Measurements from ENCODE around the gene RHO.

The RHO gene

GRCh38 chr3:129556890-129557547 is 28.6 kb downstream of the RHO start:
- Mint-ChIP-seq H3K36me3 (no peaks in the 10 kb centered on the region), H3K4me3 (no peak overlapping the region), H3K9me3 (no peaks in the 10 kb centered on the region), H3K4me1 (peaks cover 7% of the 10 kb centered on the region), H3K27me3 (no peaks in the 10 kb centered on the region), H3K27ac (no peak overlapping the region)

GRCh38 chr3:129557548-129557894 is 29.1 kb downstream of the RHO start:
- Mint-ChIP-seq H3K36me3 (no peaks in the 10 kb centered on the region), H3K9me3 (no peaks in the 10 kb centered on the region), H3K27ac (no peak overlapping the region), H3K4me3 (no peak overlapping the region), H3K27me3 (no peaks in the 10 kb centered on the region), H3K4me1 (peaks cover 7% of the 10 kb centered on the region)

GRCh38 chr3:129558081-129558771 is 29.8 kb downstream of the RHO start:
- H3K27ac Mint-ChIP-seq, result no peak overlapping the region
- H3K4me3 Mint-ChIP-seq, result no peak overlapping the region
- no peaks in the 10 kb centered on the region for H3K9me3 Mint-ChIP-seq
- H3K4me1 Mint-ChIP-seq, result peaks cover 7% of the 10 kb centered on the region
- H3K27me3 Mint-ChIP-seq, result no peaks in the 10 kb centered on the region
- no peaks in the 10 kb centered on the region for H3K36me3 Mint-ChIP-seq

GRCh38 chr3:129558772-129559564 is 30.5 kb downstream of the RHO start:
- H3K36me3 Mint-ChIP-seq, result no peaks in the 10 kb centered on the region
- no peaks in the 10 kb centered on the region for H3K27me3 Mint-ChIP-seq
- no peak overlapping the region for H3K27ac Mint-ChIP-seq
- H3K4me3 Mint-ChIP-seq, result no peak overlapping the region
- H3K4me1 Mint-ChIP-seq, result peaks cover 3% of the 10 kb centered on the region
- H3K9me3 Mint-ChIP-seq, result no peaks in the 10 kb centered on the region

GRCh38 chr3:129559565-129560079 is 31.2 kb downstream of the RHO start:
- no peaks in the 10 kb centered on the region for H3K36me3 Mint-ChIP-seq
- no peak overlapping the region for H3K4me3 Mint-ChIP-seq
- H3K4me1 Mint-ChIP-seq, result no peaks in the 10 kb centered on the region
- H3K27me3 Mint-ChIP-seq, result no peaks in the 10 kb centered on the region
- no peak overlapping the region for H3K27ac Mint-ChIP-seq
- H3K9me3 Mint-ChIP-seq, result no peaks in the 10 kb centered on the region

- H3K27me3 Mint-ChIP-seq, result no peaks in the 10 kb centered on the region
- H3K4me3 Mint-ChIP-seq, result no peak overlapping the region
- no peaks in the 10 kb centered on the region for H3K9me3 Mint-ChIP-seq
- no peaks in the 10 kb centered on the region for H3K4me1 Mint-ChIP-seq
- H3K36me3 Mint-ChIP-seq, result no peaks in the 10 kb centered on the region
- H3K27ac Mint-ChIP-seq, result no peak overlapping the region
These were observed 31.9 kb downstream of the RHO start for GRCh38 chr3:129560269-129560787.

- Mint-ChIP-seq H3K27me3 (no peaks in the 10 kb centered on the region), H3K4me3 (no peak overlapping the region), H3K27ac (no peak overlapping the region), H3K9me3 (no peaks in the 10 kb centered on the region), H3K36me3 (no peaks in the 10 kb centered on the region), H3K4me1 (no peaks in the 10 kb centered on the region)
These were observed 32.6 kb downstream of the RHO start for GRCh38 chr3:129560911-129561594.

GRCh38 chr3:129561619-129562248 is 33.3 kb downstream of the RHO start:
- H3K27me3 Mint-ChIP-seq, result no peaks in the 10 kb centered on the region
- no peaks in the 10 kb centered on the region for H3K36me3 Mint-ChIP-seq

GRCh38 chr3:129562803-129563202 is 34.4 kb downstream of the RHO start:
- Mint-ChIP-seq H3K4me3 (no peak overlapping the region), H3K36me3 (no peaks in the 10 kb centered on the region)

More at GRCh38 chr3:129561619-129562248, 33.3 kb downstream of the RHO start:
- Mint-ChIP-seq H3K4me1 (no peaks in the 10 kb centered on the region), H3K9me3 (no peaks in the 10 kb centered on the region), H3K4me3 (no peak overlapping the region), H3K27ac (no peak overlapping the region)

GRCh38 chr3:129563332-129563731 is 34.9 kb downstream of the RHO start:
- Mint-ChIP-seq H3K27me3 (no peaks in the 10 kb centered on the region), H3K9me3 (no peaks in the 10 kb centered on the region), H3K27ac (no peak overlapping the region), H3K4me3 (no peak overlapping the region), H3K4me1 (no peaks in the 10 kb centered on the region), H3K36me3 (no peaks in the 10 kb centered on the region)

More at GRCh38 chr3:129562803-129563202, 34.4 kb downstream of the RHO start:
- no peaks in the 10 kb centered on the region for H3K27me3 Mint-ChIP-seq
- H3K27ac Mint-ChIP-seq, result no peak overlapping the region
- no peaks in the 10 kb centered on the region for H3K9me3 Mint-ChIP-seq
- no peaks in the 10 kb centered on the region for H3K4me1 Mint-ChIP-seq

- Mint-ChIP-seq H3K27me3 (no peaks in the 10 kb centered on the region), H3K36me3 (no peaks in the 10 kb centered on the region), H3K4me1 (no peaks in the 10 kb centered on the region), H3K27ac (no peak overlapping the region), H3K9me3 (no peaks in the 10 kb centered on the region), H3K4me3 (no peak overlapping the region)
These were observed 35.6 kb downstream of the RHO start for GRCh38 chr3:129563850-129564535.

GRCh38 chr3:129564981-129565644 is 36.7 kb downstream of the RHO start:
- H3K4me3 Mint-ChIP-seq, result no peak overlapping the region
- H3K27me3 Mint-ChIP-seq, result no peaks in the 10 kb centered on the region
- H3K36me3 Mint-ChIP-seq, result no peaks in the 10 kb centered on the region
- no peaks in the 10 kb centered on the region for H3K9me3 Mint-ChIP-seq
- no peaks in the 10 kb centered on the region for H3K4me1 Mint-ChIP-seq
- no peak overlapping the region for H3K27ac Mint-ChIP-seq

GRCh38 chr3:129565902-129566301 is 37.5 kb downstream of the RHO start:
- Mint-ChIP-seq H3K36me3 (no peaks in the 10 kb centered on the region), H3K4me3 (no peak overlapping the region), H3K27ac (no peak overlapping the region), H3K9me3 (no peaks in the 10 kb centered on the region), H3K4me1 (no peaks in the 10 kb centered on the region), H3K27me3 (no peaks in the 10 kb centered on the region)

- Mint-ChIP-seq H3K27me3 (no peaks in the 10 kb centered on the region), H3K4me1 (no peaks in the 10 kb centered on the region), H3K36me3 (no peaks in the 10 kb centered on the region), H3K9me3 (no peaks in the 10 kb centered on the region), H3K4me3 (no peak overlapping the region), H3K27ac (no peak overlapping the region)
These were observed 38.8 kb downstream of the RHO start for GRCh38 chr3:129567176-129567705.
